GM18511 (cell line): ENCODE data around the gene KIF4B.

Experiments used
- ATAC-seq: cut with Tn5 transposase; IDR thresholded peaks from one replicate; pipeline ENCODE4 v1.9.1; 2021; ENCODE audit warnings: mild to moderate bottlenecking, moderate library complexity; ENCODE audit not compliant: unreplicated experiment

Gene KIF4B

GRCh38 chr5:155049569-155050383 lies 36.2 kb downstream of the KIF4B start:
- ATAC-seq = no peak

- no peak for ATAC-seq
These were observed 36.9 kb downstream of the KIF4B start for GRCh38 chr5:155050384-155051019.

- no peak for ATAC-seq
These were observed 39.0 kb downstream of the KIF4B start for GRCh38 chr5:155052532-155052931.

- ATAC-seq = no peak
These were observed 39.9 kb downstream of the KIF4B start for GRCh38 chr5:155053501-155053900.

- ATAC-seq = no peak
These were observed 43.2 kb downstream of the KIF4B start for GRCh38 chr5:155056644-155057269.

GRCh38 chr5:155057626-155058025 lies 44.1 kb downstream of the KIF4B start:
- no peak for ATAC-seq

- ATAC-seq = peak; percentile 70
These were observed 51.0 kb downstream of the KIF4B start for GRCh38 chr5:155064580-155064979.

GRCh38 chr5:155066886-155067595 lies 53.5 kb downstream of the KIF4B start:
- ATAC-seq = no peak
